ENCODE data around the gene FGF19.

GRCh38 chr11:69697861-69698260 is 6.0 kb downstream of the FGF19 start:
- TF ChIP-seq, protein P1, sequence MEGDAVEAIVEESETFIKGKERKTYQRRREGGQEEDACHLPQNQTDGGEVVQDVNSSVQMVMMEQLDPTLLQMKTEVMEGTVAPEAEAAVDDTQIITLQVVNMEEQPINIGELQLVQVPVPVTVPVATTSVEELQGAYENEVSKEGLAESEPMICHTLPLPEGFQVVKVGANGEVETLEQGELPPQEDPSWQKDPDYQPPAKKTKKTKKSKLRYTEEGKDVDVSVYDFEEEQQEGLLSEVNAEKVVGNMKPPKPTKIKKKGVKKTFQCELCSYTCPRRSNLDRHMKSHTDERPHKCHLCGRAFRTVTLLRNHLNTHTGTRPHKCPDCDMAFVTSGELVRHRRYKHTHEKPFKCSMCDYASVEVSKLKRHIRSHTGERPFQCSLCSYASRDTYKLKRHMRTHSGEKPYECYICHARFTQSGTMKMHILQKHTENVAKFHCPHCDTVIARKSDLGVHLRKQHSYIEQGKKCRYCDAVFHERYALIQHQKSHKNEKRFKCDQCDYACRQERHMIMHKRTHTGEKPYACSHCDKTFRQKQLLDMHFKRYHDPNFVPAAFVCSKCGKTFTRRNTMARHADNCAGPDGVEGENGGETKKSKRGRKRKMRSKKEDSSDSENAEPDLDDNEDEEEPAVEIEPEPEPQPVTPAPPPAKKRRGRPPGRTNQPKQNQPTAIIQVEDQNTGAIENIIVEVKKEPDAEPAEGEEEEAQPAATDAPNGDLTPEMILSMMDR (IDR thresholded peaks at IDR 0.05; ENCODE audit: low read length), result no peak
- TF ChIP-seq EZH2 (IDR thresholded peaks at IDR 0.05; ENCODE audit: borderline replicate concordance, low read length), result no peak
